H1 (cell line): ENCODE measurements around the gene ATP2B1. TPM values are rescaled to one million over a fixed set of nuclear protein-coding genes. Genes with fewer than 3 reads are reported as not detected.

Experiments used
- CTCF ChIA-PET: fragments of 300-600 bp; sonication (Branson Sonifier 250); formaldehyde crosslinking; loops from one replicate; lab custom pipeline; 2021; ENCODE audit not compliant: partially characterized antibody; lab: Charles Lee
- POLR2A ChIA-PET: fragments of 300-600 bp; sonication (Branson Sonifier 250); formaldehyde crosslinking; loops from one replicate; lab custom pipeline; 2021; ENCODE audit warnings: inconsistent platforms; ENCODE audit not compliant: partially characterized antibody; lab: Charles Lee
- DNase-seq, 2 experiments: peaks; one replicate each; pipeline versions ENCODE4 v3.0.0 to v3.0.0-alpha.2; 2010 to 2022; ENCODE audit warnings: low spot score in 2 of 2, low read depth in 1 of 2, mixed read lengths in 1 of 2
- FAIRE-seq: peaks from 2 replicates; lab custom pipeline; 2011; peaks lifted over from hg19 to GRCh38; lab: Jason Lieb, UNC
- H2AFZ ChIP-seq: 2 replicates; pipeline ENCODE4 v1.8.1; 2012; ENCODE audit warnings: low read length, inconsistent platforms
- H2AK5ac ChIP-seq: 2 replicates; pipeline ENCODE4 v1.6.1; 2013; ENCODE audit warnings: low read depth, low read length
- H2BK120ac ChIP-seq: replicated peaks from 2 replicates; pipeline ENCODE3; 2013; ENCODE audit warnings: low read depth, low read length, inconsistent platforms
- H2BK12ac ChIP-seq: 2 replicates; pipeline ENCODE4 v1.6.1; 2013; ENCODE audit warnings: low read depth, low read length
- H2BK15ac ChIP-seq: 2 replicates; pipeline ENCODE4 v1.6.1; 2013; ENCODE audit warnings: low read length
- H2BK20ac ChIP-seq: 2 replicates; pipeline ENCODE4 v1.6.1; 2013; ENCODE audit warnings: low read length
- H2BK5ac ChIP-seq: 2 replicates; pipeline ENCODE4 v1.6.1; 2013; ENCODE audit warnings: low read depth, low read length
- H3K14ac ChIP-seq: 2 replicates; pipeline ENCODE4 v1.6.1; 2013; ENCODE audit warnings: inconsistent platforms; ENCODE audit not compliant: insufficient read length
- H3K18ac ChIP-seq: 2 replicates; pipeline ENCODE4 v1.6.1; 2013; ENCODE audit warnings: low read length; ENCODE audit errors: extremely low read depth
- H3K23ac ChIP-seq: 2 replicates; pipeline ENCODE4 v1.6.1; 2013; ENCODE audit warnings: inconsistent platforms; ENCODE audit not compliant: insufficient read length
- H3K23me2 ChIP-seq: 2 replicates; pipeline ENCODE4 v1.6.1; 2013; ENCODE audit warnings: low read depth, low read length
- H3K27ac ChIP-seq: 2 replicates; pipeline ENCODE4 v1.6.1; 2011; ENCODE audit warnings: low read depth, low read length, inconsistent platforms
- H3K27me3 ChIP-seq, 4 experiments: replicated peaks in 1 of 4; 1 replicate in 1 of 4; 2 replicates in 3 of 4; pipeline versions ENCODE4 v1.6.1 to v1.8.1; 2011 to 2013; ENCODE audit warnings: low read length in 3 of 4, mild to moderate bottlenecking in 3 of 4, inconsistent platforms in 2 of 4, mixed read lengths in 2 of 4, moderate library complexity in 1 of 4; ENCODE audit not compliant: control insufficient read depth in 3 of 4, insufficient read depth in 3 of 4; ENCODE audit errors: extremely low read depth in 1 of 4
- H3K36me3 ChIP-seq, 4 experiments: 2 replicates each; pipeline versions ENCODE4 v1.6.1 to v1.8.1; 2011 to 2013; ENCODE audit warnings: mild to moderate bottlenecking in 4 of 4, low read length in 3 of 4, moderate library complexity in 2 of 4, control low read depth in 1 of 4, inconsistent platforms in 1 of 4; ENCODE audit not compliant: insufficient read depth in 4 of 4, control insufficient read depth in 2 of 4
- H3K4ac ChIP-seq: replicated peaks from 2 replicates; pipeline ENCODE3; 2013; ENCODE audit warnings: low read length, low read depth, mixed read lengths, inconsistent platforms; ENCODE audit not compliant: insufficient read length
- H3K4me1 ChIP-seq, 4 experiments: replicated peaks in 1 of 4; 1 replicate in 1 of 4; 2 replicates in 3 of 4; pipeline versions ENCODE4 v1.6.1 to v1.8.1; 2011 to 2013; ENCODE audit warnings: low read length in 3 of 4, inconsistent platforms in 2 of 4, mixed read lengths in 1 of 4; ENCODE audit not compliant: insufficient read depth in 4 of 4, control insufficient read depth in 3 of 4
- H3K4me2 ChIP-seq, 2 experiments: 2 replicates each; pipeline versions ENCODE4 v1.6.1 to v1.8.1; 2011 to 2013; ENCODE audit warnings: low read depth in 2 of 2, low read length in 2 of 2, control low read depth in 1 of 2, inconsistent platforms in 1 of 2, mild to moderate bottlenecking in 1 of 2; ENCODE audit not compliant: insufficient read depth in 1 of 2
- H3K4me3 ChIP-seq, 4 experiments: fragments of 200-600, 300-600 bp in 1 of 4; sonication (generic), shearing (Covaris generic), sonication (Bioruptor Twin) in 1 of 4; 2 replicates each; pipeline versions ENCODE4 v1.5.1 to v1.8.1; 2011 to 2016; ENCODE audit warnings: low read length in 4 of 4, low read depth in 3 of 4, control low read depth in 2 of 4, inconsistent platforms in 2 of 4, mild to moderate bottlenecking in 2 of 4, mixed read lengths in 1 of 4, moderate library complexity in 1 of 4; ENCODE audit not compliant: insufficient read depth in 2 of 4; ENCODE audit errors: extremely low read depth in 1 of 4
- H3K56ac ChIP-seq: replicated peaks from 2 replicates; pipeline ENCODE3; 2013; ENCODE audit warnings: low read depth, mild to moderate bottlenecking, mixed read lengths, low read length, inconsistent platforms; ENCODE audit not compliant: insufficient read length
- H3K79me1 ChIP-seq: 2 replicates; pipeline ENCODE4 v1.6.1; 2013; ENCODE audit warnings: low read depth, low read length, control low read depth
- H3K79me2 ChIP-seq, 2 experiments: 2 replicates each; pipeline versions ENCODE4 v1.6.1 to v1.8.1; 2012 to 2013; ENCODE audit warnings: low read length in 2 of 2, mild to moderate bottlenecking in 2 of 2, inconsistent platforms in 1 of 2; ENCODE audit not compliant: insufficient read depth in 2 of 2, control insufficient read depth in 1 of 2
- H3K9ac ChIP-seq, 4 experiments: replicated peaks in 1 of 4; 1 replicate in 1 of 4; 2 replicates in 3 of 4; pipeline versions ENCODE4 v1.6.1 to v1.8.1; 2011 to 2013; ENCODE audit warnings: low read depth in 3 of 4, low read length in 3 of 4, control low read depth in 2 of 4, mild to moderate bottlenecking in 2 of 4, moderate library complexity in 2 of 4, inconsistent platforms in 1 of 4; ENCODE audit errors: extremely low read depth in 1 of 4
- H3K9me3 ChIP-seq, 2 experiments: 2 replicates each; pipeline versions ENCODE4 v1.6.1 to v1.8.1; 2012 to 2013; ENCODE audit warnings: mild to moderate bottlenecking in 2 of 2, moderate library complexity in 2 of 2, control low read depth in 1 of 2, inconsistent platforms in 1 of 2, low read depth in 1 of 2, low read length in 1 of 2, mixed read lengths in 1 of 2; ENCODE audit not compliant: insufficient read depth in 2 of 2
- H4K20me1 ChIP-seq, 2 experiments: replicated peaks in 1 of 2; 2 replicates each; pipeline versions ENCODE3 to v1.8.1; 2011 to 2013; ENCODE audit warnings: inconsistent platforms in 2 of 2, low read length in 2 of 2, mild to moderate bottlenecking in 1 of 2; ENCODE audit not compliant: insufficient read depth in 2 of 2, control insufficient read depth in 1 of 2
- H4K5ac ChIP-seq: 2 replicates; pipeline ENCODE4 v1.6.1; 2013; ENCODE audit warnings: low read length, low read depth, mixed read lengths, inconsistent platforms; ENCODE audit not compliant: insufficient read length
- H4K8ac ChIP-seq: 2 replicates; pipeline ENCODE4 v1.8.0; 2013; ENCODE audit warnings: mild to moderate bottlenecking, moderate library complexity, low read length, inconsistent platforms; ENCODE audit not compliant: insufficient read depth; ENCODE audit errors: extremely low read depth
- H4K91ac ChIP-seq: replicated peaks from 2 replicates; pipeline ENCODE3; 2013; ENCODE audit warnings: low read length, mixed read lengths, inconsistent platforms; ENCODE audit not compliant: insufficient read length
- SP4 ChIP-seq: IDR thresholded peaks from 2 replicates; pipeline ENCODE4 v1.6.1; 2012; ENCODE audit warnings: low read length, inconsistent platforms
- WGBS, 2 experiments: shearing (Covaris generic) in 1 of 2; methylation state at CpG; one replicate each; pipeline versions ENCODE4 v1.1.6 to v1.1.7; 2013 to 2015; ENCODE audit warnings: low lambda C conversion rate in 2 of 2, mixed read lengths in 2 of 2, inconsistent platforms in 1 of 2, low coverage in 1 of 2, missing lambda C conversion rate in 1 of 2; ENCODE audit not compliant: insufficient replicate concordance in 2 of 2, insufficient coverage in 1 of 2, insufficient read length in 1 of 2; ENCODE audit errors: extremely low coverage in 1 of 2, missing lambda C conversion rate in 1 of 2; 5-methylcytosine and 5-hydroxymethylcytosine counted together
- polyA plus RNA-seq, 7 experiments: library from polyadenylated mRNA; depleted of rRNA in 3 of 7; stranded (reverse) in 5 of 7; unstranded in 2 of 7; fragments of >200 nt in 5 of 7; fragments of 200-250 nt in 2 of 7; gene quantifications; 1 replicate in 5 of 7; 2 replicates in 1 of 7; 4 replicates in 1 of 7; pipeline versions ENCODE4 v1.2.1 to v1.2.3, GENCODE V29; 2011 to 2013; ENCODE audit warnings: missing spikeins in 2 of 7, mixed read lengths in 2 of 7
- total RNA-seq: library from RNA; stranded (reverse); fragmentation: NEBNext Ultra II Directional; extraction: Animal tissue kit (Norgen Biotek cat#: 25700); gene quantifications from 2 replicates; pipeline ENCODE4 v1.2.1, GENCODE V29; 2021

Gene ATP2B1
- total and polyA plus RNA-seq, 2 of the 8 experiments (the other 6 are each of a cell fraction or from before 2014, with no cell fraction given), result 4.3 to 32.0 TPM

GRCh38 chr12:89669197-89669596 is 39.4 kb downstream of the ATP2B1 start:
- no peak overlapping the region for H4K91ac ChIP-seq
- no peak for TF ChIP-seq SP4
- TF ChIP-seq, all 59 proteins: peak for 0
- Histone ChIP-seq H3K23me2 (no peaks in the 10 kb centered on the region; the same call in 1 of the 2 replicates), H3K36me3 (no peaks in the 10 kb centered on the region), H3K79me2 (peaks cover 0 to 19% of the 10 kb centered on the region in 2 experiments; a peak in 2 of 4 replicates), H2BK15ac (no peak overlapping the region), H4K8ac (no peak overlapping the region), H3K23ac (no peak overlapping the region), H2AFZ (no peak overlapping the region), H2AK5ac (no peak overlapping the region), H4K5ac (no peak overlapping the region), H3K4me3 (no peak overlapping the region), H3K56ac (no peak overlapping the region), H3K18ac (no peak overlapping the region), H3K4ac (no peak overlapping the region), H3K9ac (no peak overlapping the region), H2BK20ac (no peak overlapping the region), H2BK5ac (no peak overlapping the region), H3K9me3 (no peaks in the 10 kb centered on the region), H3K27ac (no peak overlapping the region), H3K79me1 (no peaks in the 10 kb centered on the region), H2BK120ac (no peak overlapping the region), H2BK12ac (no peak overlapping the region), H3K14ac (no peak overlapping the region), H3K4me1 (peaks cover 0 to 3% (median 0%) of the 10 kb centered on the region in 4 experiments; a peak in 1 of 7 replicates), H4K20me1 (peaks cover 0 to 3% of the 10 kb centered on the region in 2 experiments), H3K27me3 (no peaks in the 10 kb centered on the region), H3K4me2 (no peak overlapping the region)
- ChIA-PET CTCF (no interaction called here), POLR2A (interaction anchor here (0.9 kb wide), 1 partner anchor 10 kb away, joined by 3 read pairs; no protein-coding TSS in a partner anchor)
- FAIRE-seq (no peak), DNase-seq (no peak)
- WGBS, 2 experiments, result 86% methylated on average over 5 of the region's 6 CpGs; no CpG with 5 or more reads in 1 of the 2 experiments
